Thyroid gland (tissue), 4 donors: ENCODE results near the gene YIF1B. TPM values are rescaled to one million over a fixed set of nuclear protein-coding genes. Genes with fewer than 3 reads are reported as not detected.
A peak's percentile ranks its signal among the peaks of the same experiment; 100 is the strongest.
"Not testable (repeated sequence)": the region's sequence is repeated elsewhere in the genome, so short reads cannot be mapped to it uniquely, and the experiment has no call there.

Experiments
- DNase-seq, 2 donors: peaks; one replicate each; pipeline ENCODE4 v3.0.0-alpha.2; 2019
- H3K27ac ChIP-seq, 3 donors: fragments of 200-600 bp; sonication (generic); 1 replicate in 2 of 3; 2 replicates in 1 of 3; pipeline ENCODE4 v1.5.1; 2016 to 2019; ENCODE audit warnings: mild to moderate bottlenecking in 1 of 3, moderate library complexity in 1 of 3
- H3K27me3 ChIP-seq: fragments of 200-600 bp; sonication (generic); one replicate; pipeline ENCODE4 v1.5.1; 2019
- H3K36me3 ChIP-seq, 2 donors: fragments of 200-600 bp; sonication (generic); one replicate each; pipeline ENCODE4 v1.5.1; 2016 to 2019
- H3K4me1 ChIP-seq, 2 donors: fragments of 200-600 bp; sonication (generic); one replicate each; pipeline ENCODE4 v1.5.1; 2017 to 2019
- H3K4me3 ChIP-seq, 3 donors: fragments of 200-600 bp; sonication (generic); replicated peaks in 1 of 3; 1 replicate in 2 of 3; 2 replicates in 1 of 3; pipeline ENCODE4 v1.5.1; 2016; ENCODE audit warnings: mild to moderate bottlenecking in 1 of 3
- H3K9me3 ChIP-seq: fragments of 200-600 bp; sonication (generic); one replicate; pipeline ENCODE4 v1.5.1; 2017
- CTCF ChIP-seq, 6 experiments: fragments of 200-600 bp in 3 of 6; fragments of 450-650 bp in 3 of 6; sonication (generic) in 3 of 6; IDR thresholded peaks; one replicate each; pipeline ENCODE4 v1.5.1; 2016 to 2019; ENCODE audit warnings: antibody characterized with exemption in 6 of 6, mild to moderate bottlenecking in 2 of 6, inconsistent platforms in 1 of 6, moderate library complexity in 1 of 6
- POLR2A ChIP-seq, 2 donors: fragments of 450-650 bp; IDR thresholded peaks; one replicate each; pipeline ENCODE4 v1.6.1; 2017; ENCODE audit warnings: antibody characterized with exemption in 2 of 2, mild to moderate bottlenecking in 2 of 2, moderate library complexity in 1 of 2
- WGBS, 2 donors: methylation state at CpG; one replicate each; pipeline ENCODE4 v1.1.5; 2017; 5-methylcytosine and 5-hydroxymethylcytosine counted together
- intact Hi-C: fragments of 100-400 bp; cut with DNase I; formaldehyde crosslinking; loops from one replicate; pipeline ENCODE4 v1.15.1; 2023
- small RNA-seq: library from RNA; depleted of rRNA; stranded (forward); fragments of <200 nt; gene quantifications from one replicate; pipeline ENCODE3, GENCODE V24; 2016
- total RNA-seq, 4 donors: library from RNA; depleted of rRNA; stranded (reverse); fragments of >200 nt; gene quantifications; one replicate each; pipeline ENCODE4 v1.2.3, GENCODE V29; 2016

Gene YIF1B
- total RNA-seq, 4 donors from 2014 or later: 12.9 to 30.9 (median 21.0) TPM

GRCh38 chr19:38262585-38263268 is 53.0 kb downstream of the YIF1B start:
- TF ChIP-seq POLR2A (IDR thresholded peaks at IDR 0.05) (no peak), CTCF (IDR thresholded peaks at IDR 0.05) (no peak)
- H3K27ac ChIP-seq: no peak overlapping the region
- H3K4me1 ChIP-seq: peaks cover 12 to 29% of the 10 kb centered on the region in 2 donors
- intact Hi-C loops: loop anchor here (5.0 kb wide), 1 partner anchor 55 kb away; the partner anchor contains the start of genes KCNK6 and YIF1B
- H3K36me3 ChIP-seq: no peaks in the 10 kb centered on the region
- WGBS, 2 donors: 96 to 97% methylated on average over 7 of the region's 7 CpGs
- no peak overlapping the region for H3K4me3 ChIP-seq
- no peaks in the 10 kb centered on the region for H3K27me3 ChIP-seq
- no peaks in the 10 kb centered on the region for H3K9me3 ChIP-seq
- DNase-seq: no peak

GRCh38 chr19:38261942-38262341 is 53.8 kb downstream of the YIF1B start:
- H3K36me3 ChIP-seq, H3K27ac ChIP-seq, H3K9me3 ChIP-seq, H3K4me3 ChIP-seq, DNase-seq, H3K27me3 ChIP-seq: not testable (repeated sequence)
- intact Hi-C loops: loop anchor here (5.0 kb wide), 1 partner anchor 55 kb away; the partner anchor contains the start of genes KCNK6 and YIF1B
- WGBS, 2 donors: 94 to 95% methylated on average over 12 of the region's 12 CpGs
- peaks cover 6 to 21% of the 10 kb centered on the region in 2 donors for H3K4me1 ChIP-seq

- H3K9me3 ChIP-seq: no peaks in the 10 kb centered on the region
- intact Hi-C loops: no loop called here
- H3K27ac ChIP-seq: peak overlapping the region in 1 of 3 donors; percentile 7
- no peak overlapping the region for H3K4me3 ChIP-seq
- 38 to 44% methylated on average over 15 to 16 of the region's 17 CpGs for WGBS, 2 donors
- H3K36me3 ChIP-seq: no peaks in the 10 kb centered on the region
- TF ChIP-seq POLR2A (IDR thresholded peaks at IDR 0.05) (no peak), CTCF (IDR thresholded peaks at IDR 0.05) (no peak)
- H3K4me1 ChIP-seq: peaks cover 0 to 19% of the 10 kb centered on the region in 2 donors
- no peak for DNase-seq
- no peaks in the 10 kb centered on the region for H3K27me3 ChIP-seq
Measured at GRCh38 chr19:38255383-38256014, 60.2 kb downstream of the YIF1B start.

- 98 to 100% methylated on average over 2 to 5 of the region's 5 CpGs for WGBS, 2 donors
- peak overlapping the region in 1 of 3 donors; percentile 30 for H3K27ac ChIP-seq
- DNase-seq: no peak
- H3K27me3 ChIP-seq: no peaks in the 10 kb centered on the region
- intact Hi-C loops: no loop called here
- peaks cover 0 to 19% of the 10 kb centered on the region in 2 donors for H3K4me1 ChIP-seq
- TF ChIP-seq CTCF (IDR thresholded peaks at IDR 0.05) (no peak), POLR2A (IDR thresholded peaks at IDR 0.05) (no peak)
- H3K36me3 ChIP-seq: no peaks in the 10 kb centered on the region
- no peak overlapping the region for H3K4me3 ChIP-seq
- no peaks in the 10 kb centered on the region for H3K9me3 ChIP-seq
Measured at GRCh38 chr19:38253788-38254187, 62.0 kb downstream of the YIF1B start.

Small RNA genes within 50 kb of the gene (small RNA-seq; reads per million reads assigned to genes)
- gene RF00019: not detected

Other genes starting within 250 kb of the YIF1B start
- not detected for gene DPF1, start 91.7 kb downstream of the YIF1B start, total RNA-seq
- gene PPP1R14A, start 59.6 kb downstream of the YIF1B start, total RNA-seq: 10 to 100 TPM in 1 of 4 donors, 1 to 10 TPM in 3; 2.8 to 11.9 (median 4.3) TPM
- 1,000 to 10,000 TPM in 1 of 4 donors, 100 to 1,000 TPM in 3; 424 to 1,529 (median 712) TPM for gene SPINT2, start 51.4 kb downstream of the YIF1B start, total RNA-seq
- gene C19orf33, start 11.7 kb downstream of the YIF1B start, total RNA-seq: 10 to 100 TPM in 3 of 4 donors, not detected in 1; 16.2 to 26.3 (median 17.2) TPM
- gene KCNK6, start 3.9 kb upstream of the YIF1B start, total RNA-seq: 1 to 10 TPM in 2 of 4 donors, under 1 TPM in 2; 0.67 to 4.4 (median 1.2) TPM
- 10 to 100 TPM in 3 of 4 donors, 1 to 10 TPM in 1; 6.4 to 27.7 (median 13.3) TPM for gene CATSPERG, start 19.9 kb upstream of the YIF1B start, total RNA-seq
- gene PSMD8, start 58.6 kb upstream of the YIF1B start, total RNA-seq: 100 to 1,000 TPM; 150 to 270 (median 243) TPM
- 1 to 10 TPM in 2 of 4 donors, under 1 TPM in 2; 0.63 to 3.0 (median 1.8) TPM for gene GGN, start 72.1 kb upstream of the YIF1B start, total RNA-seq
- gene SPRED3, start 72.8 kb upstream of the YIF1B start, total RNA-seq: 1 to 10 TPM in 2 of 4 donors, under 1 TPM in 2; 0.44 to 7.1 (median 0.96) TPM
- gene FAM98C, start 87.1 kb upstream of the YIF1B start, total RNA-seq: 10 to 100 TPM; 22.1 to 36.5 (median 23.9) TPM
- gene RASGRP4, start 110.3 kb upstream of the YIF1B start, total RNA-seq: 1 to 10 TPM in 2 of 4 donors, under 1 TPM in 2; 0.89 to 1.7 (median 1.2) TPM
- 1 to 10 TPM in 1 of 4 donors, under 1 TPM in 3; 0.54 to 1.6 (median 0.61) TPM for gene RYR1, start 117.7 kb upstream of the YIF1B start, total RNA-seq